ENCODE results near the gene ADGRL1.
"Not testable (repeated sequence)": the region's sequence is repeated elsewhere in the genome, so short reads cannot be mapped to it uniquely, and the experiment has no call there.

ADGRL1 gene

GRCh38 chr19:14218620-14219330, 12.8 kb upstream of the ADGRL1 start:
- no peak for DNase-seq (ENCODE audit: low spot score)

GRCh38 chr19:14217886-14218285, 11.9 kb upstream of the ADGRL1 start:
- DNase-seq (ENCODE audit: low spot score) = not testable (repeated sequence)

GRCh38 chr19:14214580-14214979, 8.6 kb upstream of the ADGRL1 start:
- DNase-seq (ENCODE audit: low spot score) = no peak

GRCh38 chr19:14210182-14210581, 4.2 kb upstream of the ADGRL1 start:
- not testable (repeated sequence) for DNase-seq (ENCODE audit: low spot score)

- not testable (repeated sequence) for DNase-seq (ENCODE audit: low spot score)
Observed at GRCh38 chr19:14209401-14209800, 3.4 kb upstream of the ADGRL1 start.

GRCh38 chr19:14208496-14208895, 2.5 kb upstream of the ADGRL1 start:
- DNase-seq (ENCODE audit: low spot score) = not testable (repeated sequence)

GRCh38 chr19:14207796-14208195, 1.8 kb upstream of the ADGRL1 start:
- DNase-seq (ENCODE audit: low spot score) = not testable (repeated sequence)

GRCh38 chr19:14206737-14207726, 1.1 kb upstream of the ADGRL1 start:
- DNase-seq (ENCODE audit: low spot score) = peak; percentile 80

- DNase-seq (ENCODE audit: low spot score) = not testable (repeated sequence)
Observed at GRCh38 chr19:14206308-14206707, 339 bp upstream of the ADGRL1 start.

GRCh38 chr19:14204676-14205451, 1.1 kb downstream of the ADGRL1 start:
- not testable (repeated sequence) for DNase-seq (ENCODE audit: low spot score)

GRCh38 chr19:14204219-14204618, 1.8 kb downstream of the ADGRL1 start:
- not testable (repeated sequence) for DNase-seq (ENCODE audit: low spot score)

GRCh38 chr19:14203788-14204187, 2.2 kb downstream of the ADGRL1 start:
- not testable (repeated sequence) for DNase-seq (ENCODE audit: low spot score)

GRCh38 chr19:14203177-14203576, 2.8 kb downstream of the ADGRL1 start:
- DNase-seq (ENCODE audit: low spot score) = no peak

GRCh38 chr19:14201481-14201880, 4.5 kb downstream of the ADGRL1 start:
- not testable (repeated sequence) for DNase-seq (ENCODE audit: low spot score)

GRCh38 chr19:14200147-14200841, 5.7 kb downstream of the ADGRL1 start:
- DNase-seq (ENCODE audit: low spot score) = peak; percentile 49

- DNase-seq (ENCODE audit: low spot score) = no peak
Observed at GRCh38 chr19:14198384-14199376, 7.3 kb downstream of the ADGRL1 start.

GRCh38 chr19:14197882-14198281, 8.1 kb downstream of the ADGRL1 start:
- DNase-seq (ENCODE audit: low spot score) = no peak

GRCh38 chr19:14197288-14197687, 8.7 kb downstream of the ADGRL1 start:
- DNase-seq (ENCODE audit: low spot score) = not testable (repeated sequence)

- DNase-seq (ENCODE audit: low spot score) = not testable (repeated sequence)
Observed at GRCh38 chr19:14196105-14196504, 9.9 kb downstream of the ADGRL1 start.

GRCh38 chr19:14195216-14195615, 10.8 kb downstream of the ADGRL1 start:
- DNase-seq (ENCODE audit: low spot score) = not testable (repeated sequence)

Data from HuH-7 (cell line).